ENCODE measurements around the gene GPR157. TPM values are rescaled to one million over a fixed set of nuclear protein-coding genes. Genes with fewer than 3 reads are reported as not detected.
"Not testable (repeated sequence)": the region's sequence is repeated elsewhere in the genome, so short reads cannot be mapped to it uniquely, and the experiment has no call there.

GPR157 gene
- total RNA-seq, 1 experiment from 2014 or later: 7.9 TPM

- TF ChIP-seq EZH2 (IDR thresholded peaks at IDR 0.05; ENCODE audit: low read length, unreplicated experiment): no peak
- TF ChIP-seq, protein P1, sequence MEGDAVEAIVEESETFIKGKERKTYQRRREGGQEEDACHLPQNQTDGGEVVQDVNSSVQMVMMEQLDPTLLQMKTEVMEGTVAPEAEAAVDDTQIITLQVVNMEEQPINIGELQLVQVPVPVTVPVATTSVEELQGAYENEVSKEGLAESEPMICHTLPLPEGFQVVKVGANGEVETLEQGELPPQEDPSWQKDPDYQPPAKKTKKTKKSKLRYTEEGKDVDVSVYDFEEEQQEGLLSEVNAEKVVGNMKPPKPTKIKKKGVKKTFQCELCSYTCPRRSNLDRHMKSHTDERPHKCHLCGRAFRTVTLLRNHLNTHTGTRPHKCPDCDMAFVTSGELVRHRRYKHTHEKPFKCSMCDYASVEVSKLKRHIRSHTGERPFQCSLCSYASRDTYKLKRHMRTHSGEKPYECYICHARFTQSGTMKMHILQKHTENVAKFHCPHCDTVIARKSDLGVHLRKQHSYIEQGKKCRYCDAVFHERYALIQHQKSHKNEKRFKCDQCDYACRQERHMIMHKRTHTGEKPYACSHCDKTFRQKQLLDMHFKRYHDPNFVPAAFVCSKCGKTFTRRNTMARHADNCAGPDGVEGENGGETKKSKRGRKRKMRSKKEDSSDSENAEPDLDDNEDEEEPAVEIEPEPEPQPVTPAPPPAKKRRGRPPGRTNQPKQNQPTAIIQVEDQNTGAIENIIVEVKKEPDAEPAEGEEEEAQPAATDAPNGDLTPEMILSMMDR (conservative IDR thresholded peaks at IDR 0.05; ENCODE audit: low read depth, low read length): no peak
- no peak for TF ChIP-seq EZH2phosphoT487 (IDR thresholded peaks at IDR 0.05; ENCODE audit: borderline replicate concordance, low read length)
- no peak overlapping the region for H2AFZ ChIP-seq (ENCODE audit: low read length)
- H3K27me3 ChIP-seq (ENCODE audit: low read length): no peaks in the 10 kb centered on the region
- peak overlapping the region; percentile 37; the same call in 1 of the 2 replicates for H3K9ac ChIP-seq (ENCODE audit: low read length)
- no peaks in the 10 kb centered on the region for H4K20me1 ChIP-seq (ENCODE audit: low read length)
- no peaks in the 10 kb centered on the region for H3K9me2 ChIP-seq (replicated peaks; ENCODE audit: low read length)
- peaks cover 13% of the 10 kb centered on the region for H3K79me2 ChIP-seq (ENCODE audit: low read length)
- H3K4me2 ChIP-seq (ENCODE audit: low read length): peak overlapping the region; percentile 76
- no TSS peak for BruUV-seq (replicated peaks)
- H3K36me3 ChIP-seq (ENCODE audit: low read depth, low read length): no peaks in the 10 kb centered on the region
- H3K27ac ChIP-seq (ENCODE audit: low read length): peak overlapping the region; percentile 41
- ChIA-PET CTCF (no interaction called here), POLR2A (ENCODE audit: unreplicated experiment) (no interaction called here)
- ATAC-seq (no peak), DNase-seq (no peak)
- intact Hi-C loops (cut with micrococcal nuclease): no loop called here
- H3K9me3 ChIP-seq (ENCODE audit: low read length): no peaks in the 10 kb centered on the region
- H3K4me1 ChIP-seq (ENCODE audit: insufficient read depth, low read length): peaks cover 51% of the 10 kb centered on the region
- no peaks in the 10 kb centered on the region for H3F3A ChIP-seq (ENCODE audit: low read length, unreplicated experiment)
- peak overlapping the region; percentile 37; the same call in 1 of the 2 replicates for H3K4me3 ChIP-seq (ENCODE audit: low read length)
These were observed 32.4 kb upstream of the GPR157 start for GRCh38 chr1:9161342-9161741.

- Histone ChIP-seq H3K9me2 (replicated peaks; ENCODE audit: low read length) (no peaks in the 10 kb centered on the region), H4K20me1 (ENCODE audit: low read length) (no peaks in the 10 kb centered on the region), H2AFZ (ENCODE audit: low read length) (no peak overlapping the region), H3K27me3 (ENCODE audit: low read length) (no peaks in the 10 kb centered on the region), H3K4me2 (ENCODE audit: low read length) (no peak overlapping the region), H3K4me3 (ENCODE audit: low read length) (no peak overlapping the region), H3F3A (ENCODE audit: low read length, unreplicated experiment) (no peaks in the 10 kb centered on the region), H3K27ac (ENCODE audit: low read length) (no peak overlapping the region), H3K9ac (ENCODE audit: low read length) (no peak overlapping the region), H3K36me3 (ENCODE audit: low read depth, low read length) (no peaks in the 10 kb centered on the region), H3K79me2 (ENCODE audit: low read length) (peaks cover 13% of the 10 kb centered on the region), H3K9me3 (ENCODE audit: low read length) (no peaks in the 10 kb centered on the region), H3K4me1 (ENCODE audit: insufficient read depth, low read length) (peaks cover 43% of the 10 kb centered on the region)
- intact Hi-C loops (cut with micrococcal nuclease): no loop called here
- CTCF ChIA-PET: no interaction called here
- no TSS peak for BruUV-seq (replicated peaks)
- TF ChIP-seq EZH2phosphoT487 (IDR thresholded peaks at IDR 0.05; ENCODE audit: borderline replicate concordance, low read length): no peak
- TF ChIP-seq, protein P1 (conservative IDR thresholded peaks at IDR 0.05; ENCODE audit: low read depth, low read length): no peak
- TF ChIP-seq EZH2 (IDR thresholded peaks at IDR 0.05; ENCODE audit: low read length, unreplicated experiment): no peak
- POLR2A ChIA-PET (ENCODE audit: unreplicated experiment): no interaction called here
- DNase-seq (no peak), ATAC-seq (no peak)
These were observed 31.3 kb upstream of the GPR157 start for GRCh38 chr1:9160079-9160717.

- Histone ChIP-seq H3K9ac (ENCODE audit: low read length) (no peak overlapping the region), H3K9me3 (ENCODE audit: low read length) (no peaks in the 10 kb centered on the region), H3F3A (ENCODE audit: low read length, unreplicated experiment) (no peaks in the 10 kb centered on the region), H3K9me2 (replicated peaks; ENCODE audit: low read length) (no peaks in the 10 kb centered on the region), H3K79me2 (ENCODE audit: low read length) (no peaks in the 10 kb centered on the region), H3K4me1 (ENCODE audit: insufficient read depth, low read length) (peaks cover under 1% of the 10 kb centered on the region; the same call in 1 of the 2 replicates), H3K4me3 (ENCODE audit: low read length) (no peak overlapping the region), H3K36me3 (ENCODE audit: low read depth, low read length) (no peaks in the 10 kb centered on the region), H2AFZ (ENCODE audit: low read length) (no peak overlapping the region), H4K20me1 (ENCODE audit: low read length) (no peaks in the 10 kb centered on the region), H3K4me2 (ENCODE audit: low read length) (no peak overlapping the region), H3K27ac (ENCODE audit: low read length) (no peak overlapping the region), H3K27me3 (ENCODE audit: low read length) (no peaks in the 10 kb centered on the region)
- BruUV-seq (replicated peaks): no TSS peak
- DNase-seq (no peak), ATAC-seq (no peak)
- TF ChIP-seq, protein P1 (conservative IDR thresholded peaks at IDR 0.05; ENCODE audit: low read depth, low read length): no peak
- no peak for TF ChIP-seq EZH2 (IDR thresholded peaks at IDR 0.05; ENCODE audit: low read length, unreplicated experiment)
- TF ChIP-seq EZH2phosphoT487 (IDR thresholded peaks at IDR 0.05; ENCODE audit: borderline replicate concordance, low read length): no peak
- ChIA-PET POLR2A (ENCODE audit: unreplicated experiment) (no interaction called here), CTCF (no interaction called here)
- intact Hi-C loops (cut with micrococcal nuclease): no loop called here
These were observed 27.0 kb upstream of the GPR157 start for GRCh38 chr1:9155879-9156278.

DNA sequence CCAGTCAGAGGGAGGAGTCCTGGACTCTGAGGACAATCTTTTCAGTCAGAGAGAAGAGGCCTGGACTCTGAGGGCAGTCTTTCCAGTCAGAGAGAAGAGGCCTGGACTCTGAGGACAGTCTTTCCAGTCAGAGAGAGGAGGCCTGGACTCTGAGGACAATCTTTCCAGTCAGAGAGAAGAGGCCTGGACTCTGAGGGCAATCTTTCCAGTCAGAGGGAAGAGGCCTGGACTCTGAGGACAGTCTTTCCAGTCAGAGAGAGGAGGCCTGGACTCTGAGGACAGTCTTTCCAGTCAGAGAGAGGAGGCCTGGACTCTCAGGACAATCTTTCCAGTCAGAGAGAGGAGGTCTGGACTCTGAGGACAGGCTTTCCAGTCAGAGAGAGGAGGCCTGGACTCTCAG lies 26.5 kb upstream of the GPR157 start:
- H3K9me2 ChIP-seq (replicated peaks; ENCODE audit: low read length); H3K27ac ChIP-seq (ENCODE audit: low read length); H2AFZ ChIP-seq (ENCODE audit: low read length); H3K36me3 ChIP-seq (ENCODE audit: low read depth, low read length); DNase-seq; intact Hi-C loops (cut with micrococcal nuclease); H3K79me2 ChIP-seq (ENCODE audit: low read length); H3K27me3 ChIP-seq (ENCODE audit: low read length); BruUV-seq (replicated peaks); H3K4me1 ChIP-seq (ENCODE audit: insufficient read depth, low read length); POLR2A ChIA-PET (ENCODE audit: unreplicated experiment); H4K20me1 ChIP-seq (ENCODE audit: low read length); H3K4me3 ChIP-seq (ENCODE audit: low read length); H3K9me3 ChIP-seq (ENCODE audit: low read length); H3K4me2 ChIP-seq (ENCODE audit: low read length); ATAC-seq; H3K9ac ChIP-seq (ENCODE audit: low read length); CTCF ChIA-PET; H3F3A ChIP-seq (ENCODE audit: low read length, unreplicated experiment): not testable (repeated sequence)
